Measurements from ENCODE around the gene KCNK10.

The KCNK10 gene

DNA sequence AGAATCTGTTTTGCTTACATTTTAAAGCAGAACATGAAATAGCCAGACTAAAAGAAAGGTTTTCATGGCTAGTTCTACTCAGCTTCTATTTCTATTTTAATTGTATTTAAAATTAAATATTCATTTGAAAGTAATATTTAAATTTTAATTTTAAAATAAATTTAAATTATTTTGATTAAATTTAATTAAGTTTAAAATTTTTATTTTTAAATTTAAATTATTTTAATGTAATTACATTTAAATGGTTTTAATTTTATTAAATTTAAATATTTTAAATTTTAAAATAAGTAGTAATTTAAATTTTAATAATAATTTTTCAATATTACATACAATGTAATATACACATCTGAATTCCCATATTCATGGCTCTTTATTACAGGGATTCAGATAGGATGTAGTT, 17.3 kb upstream of the KCNK10 start:
- TF ChIP-seq, protein P1, sequence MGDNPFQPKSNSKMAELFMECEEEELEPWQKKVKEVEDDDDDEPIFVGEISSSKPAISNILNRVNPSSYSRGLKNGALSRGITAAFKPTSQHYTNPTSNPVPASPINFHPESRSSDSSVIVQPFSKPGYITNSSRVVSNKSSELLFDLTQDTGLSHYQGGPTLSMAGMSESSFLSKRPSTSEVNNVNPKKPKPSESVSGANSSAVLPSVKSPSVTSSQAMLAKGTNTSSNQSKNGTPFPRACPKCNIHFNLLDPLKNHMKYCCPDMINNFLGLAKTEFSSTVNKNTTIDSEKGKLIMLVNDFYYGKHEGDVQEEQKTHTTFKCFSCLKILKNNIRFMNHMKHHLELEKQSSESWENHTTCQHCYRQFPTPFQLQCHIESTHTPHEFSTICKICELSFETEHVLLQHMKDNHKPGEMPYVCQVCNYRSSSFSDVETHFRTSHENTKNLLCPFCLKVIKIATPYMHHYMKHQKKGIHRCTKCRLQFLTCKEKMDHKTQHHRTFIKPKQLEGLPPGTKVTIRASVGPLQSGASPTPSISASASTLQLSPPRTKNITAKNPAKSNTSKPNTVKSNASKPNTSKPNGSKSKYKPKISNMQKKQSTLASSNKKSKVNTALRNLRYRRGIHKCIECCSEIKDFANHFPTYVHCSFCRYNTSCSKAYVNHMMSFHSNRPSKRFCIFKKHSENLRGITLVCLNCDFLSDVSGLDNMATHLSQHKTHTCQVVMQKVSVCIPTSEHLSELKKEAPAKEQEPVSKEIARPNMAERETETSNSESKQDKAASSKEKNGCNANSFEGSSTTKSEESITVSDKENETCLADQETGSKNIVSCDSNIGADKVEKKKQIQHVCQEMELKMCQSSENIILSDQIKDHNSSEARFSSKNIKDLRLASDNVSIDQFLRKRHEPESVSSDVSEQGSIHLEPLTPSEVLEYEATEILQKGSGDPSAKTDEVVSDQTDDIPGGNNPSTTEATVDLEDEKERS (tag by site-specific recombination; IDR thresholded peaks at IDR 0.05), result no peak
- TF ChIP-seq, protein P2, sequence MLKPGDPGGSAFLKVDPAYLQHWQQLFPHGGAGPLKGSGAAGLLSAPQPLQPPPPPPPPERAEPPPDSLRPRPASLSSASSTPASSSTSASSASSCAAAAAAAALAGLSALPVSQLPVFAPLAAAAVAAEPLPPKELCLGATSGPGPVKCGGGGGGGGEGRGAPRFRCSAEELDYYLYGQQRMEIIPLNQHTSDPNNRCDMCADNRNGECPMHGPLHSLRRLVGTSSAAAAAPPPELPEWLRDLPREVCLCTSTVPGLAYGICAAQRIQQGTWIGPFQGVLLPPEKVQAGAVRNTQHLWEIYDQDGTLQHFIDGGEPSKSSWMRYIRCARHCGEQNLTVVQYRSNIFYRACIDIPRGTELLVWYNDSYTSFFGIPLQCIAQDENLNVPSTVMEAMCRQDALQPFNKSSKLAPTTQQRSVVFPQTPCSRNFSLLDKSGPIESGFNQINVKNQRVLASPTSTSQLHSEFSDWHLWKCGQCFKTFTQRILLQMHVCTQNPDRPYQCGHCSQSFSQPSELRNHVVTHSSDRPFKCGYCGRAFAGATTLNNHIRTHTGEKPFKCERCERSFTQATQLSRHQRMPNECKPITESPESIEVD (tag by site-specific recombination; IDR thresholded peaks at IDR 0.05), result no peak
- TF ChIP-seq ZNF791 (tag by site-specific recombination; IDR thresholded peaks at IDR 0.05) (no peak), ZNF2 (tag by site-specific recombination; IDR thresholded peaks at IDR 0.05) (no peak), ZNF366 (tag by site-specific recombination; conservative IDR thresholded peaks at IDR 0.05) (no peak), ZNF335 (tag by site-specific recombination; conservative IDR thresholded peaks at IDR 0.05) (no peak), TRIM28 (IDR thresholded peaks at IDR 0.05; ENCODE audit: borderline replicate concordance, low read length) (no peak)
- no peaks in the 10 kb centered on the region for H3K36me3 ChIP-seq (ENCODE audit: control insufficient read depth in 2 of 2, insufficient read depth in 1 of 2, low read length in 2 of 2)
- CTCF ChIA-PET, result no interaction called here
- POLR2A ChIA-PET, result no interaction called here
- H3K4me1 ChIP-seq (ENCODE audit: control insufficient read depth, insufficient read depth, low read length), result no peaks in the 10 kb centered on the region
- H3K27ac ChIP-seq (ENCODE audit: extremely low read depth, low read depth, low read length), result no peak overlapping the region
- no peaks in the 10 kb centered on the region for H3K9me3 ChIP-seq (ENCODE audit: control insufficient read depth, insufficient read depth, low read depth, low read length)
- no peak overlapping the region for H3K4me3 ChIP-seq (ENCODE audit: low read depth, low read length)

DNA sequence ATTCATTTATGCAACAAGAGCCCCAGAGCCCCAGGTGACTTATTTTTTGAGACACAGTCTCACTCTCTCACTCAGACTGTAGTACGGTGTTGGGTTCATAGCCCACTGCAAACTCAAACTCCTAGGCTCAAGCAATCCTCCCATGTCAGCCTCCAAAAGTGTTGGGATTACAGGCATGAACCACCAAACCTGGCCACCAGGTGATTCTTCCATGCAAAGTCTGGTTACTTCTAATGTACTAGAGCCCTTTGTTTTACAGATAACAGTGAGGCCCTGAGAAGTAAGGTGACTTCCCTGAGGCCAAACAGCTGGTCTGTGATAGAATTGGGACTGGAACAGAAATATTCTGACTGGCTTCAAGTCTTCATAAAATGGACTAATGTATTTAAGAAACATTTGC, 10.0 kb upstream of the KCNK10 start:
- Histone ChIP-seq H3K4me3 (ENCODE audit: low read depth, low read length) (no peak overlapping the region), H3K36me3 (ENCODE audit: control insufficient read depth in 2 of 2, insufficient read depth in 1 of 2, low read length in 2 of 2) (no peaks in the 10 kb centered on the region), H3K4me1 (ENCODE audit: control insufficient read depth, insufficient read depth, low read length) (no peaks in the 10 kb centered on the region), H3K9me3 (ENCODE audit: control insufficient read depth, insufficient read depth, low read depth, low read length) (no peaks in the 10 kb centered on the region), H3K27ac (ENCODE audit: extremely low read depth, low read depth, low read length) (no peak overlapping the region)
- POLR2A ChIA-PET, result no interaction called here
- no peak for TF ChIP-seq ZNF2 (tag by site-specific recombination; IDR thresholded peaks at IDR 0.05)
- TF ChIP-seq ZNF335 (tag by site-specific recombination; conservative IDR thresholded peaks at IDR 0.05), result no peak
- TF ChIP-seq ZNF707 (tag by site-specific recombination; IDR thresholded peaks at IDR 0.05), result no peak
- no peak for TF ChIP-seq ZNF549 (tag by site-specific recombination; IDR thresholded peaks at IDR 0.05)
- no peak for TF ChIP-seq ZBTB7A (tag by site-specific recombination; IDR thresholded peaks at IDR 0.05; ENCODE audit: low read depth)
- no peak for TF ChIP-seq ZBTB20 (tag by site-specific recombination; IDR thresholded peaks at IDR 0.05)
- TF ChIP-seq, protein P3, sequence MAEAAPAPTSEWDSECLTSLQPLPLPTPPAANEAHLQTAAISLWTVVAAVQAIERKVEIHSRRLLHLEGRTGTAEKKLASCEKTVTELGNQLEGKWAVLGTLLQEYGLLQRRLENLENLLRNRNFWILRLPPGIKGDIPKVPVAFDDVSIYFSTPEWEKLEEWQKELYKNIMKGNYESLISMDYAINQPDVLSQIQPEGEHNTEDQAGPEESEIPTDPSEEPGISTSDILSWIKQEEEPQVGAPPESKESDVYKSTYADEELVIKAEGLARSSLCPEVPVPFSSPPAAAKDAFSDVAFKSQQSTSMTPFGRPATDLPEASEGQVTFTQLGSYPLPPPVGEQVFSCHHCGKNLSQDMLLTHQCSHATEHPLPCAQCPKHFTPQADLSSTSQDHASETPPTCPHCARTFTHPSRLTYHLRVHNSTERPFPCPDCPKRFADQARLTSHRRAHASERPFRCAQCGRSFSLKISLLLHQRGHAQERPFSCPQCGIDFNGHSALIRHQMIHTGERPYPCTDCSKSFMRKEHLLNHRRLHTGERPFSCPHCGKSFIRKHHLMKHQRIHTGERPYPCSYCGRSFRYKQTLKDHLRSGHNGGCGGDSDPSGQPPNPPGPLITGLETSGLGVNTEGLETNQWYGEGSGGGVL (tag by site-specific recombination; IDR thresholded peaks at IDR 0.05), result no peak
- no peak for TF ChIP-seq ZNF777 (tag by site-specific recombination; IDR thresholded peaks at IDR 0.05; ENCODE audit: borderline replicate concordance)
- no peak for TF ChIP-seq KLF1 (tag by site-specific recombination; IDR thresholded peaks at IDR 0.05)
- TF ChIP-seq ZNF792 (tag by site-specific recombination; IDR thresholded peaks at IDR 0.05), result no peak
- TF ChIP-seq SCRT1 (tag by site-specific recombination; IDR thresholded peaks at IDR 0.05; ENCODE audit: borderline replicate concordance), result no peak
- no peak for TF ChIP-seq ZSCAN23 (tag by site-specific recombination; IDR thresholded peaks at IDR 0.05)
- TF ChIP-seq ZNF266 (tag by site-specific recombination; IDR thresholded peaks at IDR 0.05; ENCODE audit: low read depth), result no peak
- CTCF ChIA-PET, result no interaction called here

All from HEK293 (cell line).